Sigmoid colon (tissue), 3 donors: ENCODE data around the gene KLHL3.

Source experiments
- CTCF ChIP-seq, 4 experiments: fragments of 450-650 bp in 3 of 4; fragments of 200-600 bp in 1 of 4; IDR thresholded peaks; one replicate each; pipeline ENCODE4 v1.5.1; 2016 to 2019; ENCODE audit warnings: antibody characterized with exemption in 4 of 4, mild to moderate bottlenecking in 3 of 4, moderate library complexity in 2 of 4
- POLR2A ChIP-seq, 2 donors: fragments of 450-650 bp; IDR thresholded peaks; one replicate each; pipeline ENCODE4 v1.6.1; 2016; ENCODE audit warnings: antibody characterized with exemption in 2 of 2, mild to moderate bottlenecking in 2 of 2, moderate library complexity in 2 of 2

DNA sequence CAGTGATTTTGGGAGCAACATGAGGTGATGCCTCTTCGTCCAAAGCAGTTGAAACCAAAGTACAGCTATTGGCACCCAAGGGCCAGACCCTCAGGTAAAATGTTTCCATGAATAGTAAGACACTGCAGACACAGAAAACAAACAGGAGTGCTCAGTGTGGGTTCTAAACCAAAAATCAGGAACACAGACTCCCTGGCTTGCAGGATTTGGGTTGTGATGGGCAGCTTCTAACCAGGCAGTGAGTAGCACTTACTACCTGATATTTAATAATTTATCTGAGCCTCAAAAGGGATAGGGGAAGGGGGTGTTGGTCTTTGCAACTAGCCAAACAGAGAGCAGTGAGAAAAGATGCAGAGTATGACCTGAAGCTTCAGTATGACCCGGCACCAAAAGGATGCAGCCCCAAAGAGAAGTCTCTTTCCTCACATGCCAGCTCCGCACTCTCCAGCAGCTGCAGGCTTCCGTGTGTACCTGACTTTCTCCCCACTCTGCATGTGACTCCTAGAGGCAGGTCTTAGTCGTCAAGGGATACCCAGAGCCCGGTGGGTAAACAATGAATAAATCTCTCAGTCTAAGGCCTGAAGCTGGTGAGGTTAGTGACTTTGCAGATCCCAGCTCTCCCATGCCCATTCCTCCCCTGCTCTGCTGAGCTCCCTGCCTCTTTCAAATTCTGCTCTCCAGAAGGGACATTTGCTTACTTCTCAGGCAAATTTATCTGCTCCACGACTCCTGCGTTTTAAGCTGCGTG is 131.4 kb downstream of the KLHL3 start:
- TF ChIP-seq CTCF (IDR thresholded peaks at IDR 0.05) (no peak), POLR2A (IDR thresholded peaks at IDR 0.05) (no peak)
